SK-N-MC (cell line): ENCODE data around the gene KCTD16.

Source experiments
- DNase-seq: peaks from one replicate; pipeline ENCODE4 v3.0.0-alpha.2; 2011; ENCODE audit warnings: low read depth, low spot score
- H3K27ac ChIP-seq: fragments of 200-600 bp; sonication (generic); 2 replicates; pipeline ENCODE4 v1.5.1; 2016; ENCODE audit warnings: mixed run types
- H3K36me3 ChIP-seq: fragments of 200-600 bp; sonication (generic); 2 replicates; pipeline ENCODE4 v1.6.1; 2017; ENCODE audit warnings: antibody characterized with exemption, low read length, mixed read lengths; ENCODE audit not compliant: insufficient read depth
- H3K4me3 ChIP-seq: fragments of 200-600 bp; sonication (generic); 2 replicates; pipeline ENCODE4 v1.5.1; 2016
- H3K9ac ChIP-seq: fragments of 200-600 bp; sonication (generic); 2 replicates; pipeline ENCODE4 v1.8.0; 2017; ENCODE audit warnings: mixed run types, mixed read lengths; ENCODE audit not compliant: insufficient read length
- H3K9me3 ChIP-seq: fragments of 200-600 bp; sonication (generic); 2 replicates; pipeline ENCODE4 v1.6.1; 2017; ENCODE audit warnings: low read depth, mild to moderate bottlenecking, antibody characterized with exemption, low read length, moderate library complexity, mixed read lengths
- EZH2 ChIP-seq: fragments of 200-600 bp; sonication (generic); IDR thresholded peaks from one replicate; pipeline ENCODE4 v1.6.1; 2017; ENCODE audit warnings: antibody characterized with exemption
- FOXP2 ChIP-seq: optimal IDR thresholded peaks from 2 replicates; pipeline ENCODE3; 2011; ENCODE audit warnings: mild to moderate bottlenecking, moderate library complexity; ENCODE audit not compliant: insufficient read depth; ENCODE audit errors: extremely low read length, control extremely low read depth
- POLR2AphosphoS5 ChIP-seq: IDR thresholded peaks from 2 replicates; pipeline ENCODE4 v1.6.1; 2012; ENCODE audit warnings: mild to moderate bottlenecking, low read depth, low read length, borderline replicate concordance

KCTD16 gene

DNA sequence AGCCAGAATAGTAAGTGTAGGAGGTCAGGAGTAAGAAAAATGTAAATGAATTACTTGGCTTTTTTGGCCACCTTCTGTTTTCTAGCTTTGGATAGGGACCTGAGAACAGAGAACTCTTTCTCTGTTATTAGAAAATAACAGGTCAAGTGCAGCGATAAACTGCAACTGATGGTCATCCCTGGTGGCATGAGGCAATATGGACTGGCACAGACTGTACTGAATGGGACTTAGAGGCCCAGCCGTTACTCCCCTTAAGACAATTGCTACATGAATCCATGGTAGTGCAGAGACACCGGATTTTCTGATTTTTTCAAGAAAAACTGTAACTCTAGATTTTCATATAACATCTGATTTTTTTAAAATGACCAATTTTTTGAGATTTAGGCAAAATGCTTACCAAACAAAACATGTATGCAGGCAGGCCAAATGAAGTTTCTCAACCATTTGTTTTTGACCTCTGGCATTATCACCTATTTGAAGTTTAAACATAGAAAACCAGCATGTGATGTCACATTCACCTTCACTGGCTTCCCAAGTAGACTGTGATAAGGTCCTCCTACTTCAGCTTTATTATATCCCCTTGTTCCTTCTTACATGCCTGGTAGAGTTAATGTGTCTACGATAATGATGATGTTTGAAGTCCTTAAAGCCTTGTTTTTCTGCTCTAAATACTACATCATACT, 262.6 kb downstream of the KCTD16 start:
- no peak for DNase-seq
- Histone ChIP-seq H3K9me3 (no peaks in the 10 kb centered on the region), H3K36me3 (no peaks in the 10 kb centered on the region), H3K9ac (no peak overlapping the region), H3K27ac (no peak overlapping the region), H3K4me3 (no peak overlapping the region)
- TF ChIP-seq FOXP2 (no peak), EZH2 (no peak), POLR2AphosphoS5 (no peak)

DNA sequence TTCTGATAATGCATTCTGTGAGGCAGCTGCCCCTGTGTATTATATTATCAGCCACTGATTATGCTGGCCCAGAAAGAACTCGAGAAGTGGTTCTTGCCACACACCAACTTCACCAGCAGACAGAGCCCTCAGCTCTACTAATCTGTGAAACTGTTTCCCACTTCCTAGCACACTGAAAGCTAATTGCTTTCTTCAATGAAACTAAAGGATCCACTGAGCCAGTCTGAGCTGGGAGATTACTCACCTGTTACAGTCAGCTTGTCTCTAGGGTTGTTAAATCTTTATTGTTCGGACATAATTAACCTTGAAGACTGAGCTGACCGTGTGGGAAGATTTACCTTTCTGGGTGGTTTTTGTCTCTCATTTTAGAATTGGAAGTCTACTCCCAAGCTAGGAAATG, 263.2 kb downstream of the KCTD16 start:
- Histone ChIP-seq H3K9me3 (no peaks in the 10 kb centered on the region), H3K4me3 (no peak overlapping the region), H3K27ac (no peak overlapping the region), H3K36me3 (no peaks in the 10 kb centered on the region), H3K9ac (no peak overlapping the region)
- TF ChIP-seq POLR2AphosphoS5 (no peak), FOXP2 (no peak), EZH2 (no peak)
- DNase-seq, result no peak

DNA sequence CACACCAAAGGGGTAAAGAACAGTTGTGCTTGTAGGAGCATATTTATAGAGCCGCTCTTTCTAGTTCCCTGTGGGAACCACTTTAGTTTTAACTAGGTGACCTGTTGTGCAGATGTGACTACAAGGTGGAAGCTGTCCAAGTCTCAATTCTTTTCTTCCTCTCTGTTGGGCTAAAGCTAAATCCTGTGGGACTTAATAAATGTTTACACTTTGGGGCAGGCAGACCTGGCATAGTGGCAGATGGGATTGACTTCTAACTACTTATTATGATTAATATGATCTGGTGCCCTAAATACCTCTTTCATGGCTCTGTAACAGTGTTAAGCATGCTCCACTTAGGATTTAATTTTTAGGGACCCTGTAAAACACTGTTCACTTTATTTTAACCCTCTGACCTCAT, 265.3 kb downstream of the KCTD16 start:
- H3K27ac ChIP-seq, result no peak overlapping the region
- DNase-seq, result no peak
- TF ChIP-seq EZH2, result no peak
- no peak for TF ChIP-seq FOXP2
- no peak for TF ChIP-seq POLR2AphosphoS5
- H3K36me3 ChIP-seq, result no peaks in the 10 kb centered on the region
- no peak overlapping the region for H3K9ac ChIP-seq
- H3K4me3 ChIP-seq, result no peak overlapping the region
- no peaks in the 10 kb centered on the region for H3K9me3 ChIP-seq

DNA sequence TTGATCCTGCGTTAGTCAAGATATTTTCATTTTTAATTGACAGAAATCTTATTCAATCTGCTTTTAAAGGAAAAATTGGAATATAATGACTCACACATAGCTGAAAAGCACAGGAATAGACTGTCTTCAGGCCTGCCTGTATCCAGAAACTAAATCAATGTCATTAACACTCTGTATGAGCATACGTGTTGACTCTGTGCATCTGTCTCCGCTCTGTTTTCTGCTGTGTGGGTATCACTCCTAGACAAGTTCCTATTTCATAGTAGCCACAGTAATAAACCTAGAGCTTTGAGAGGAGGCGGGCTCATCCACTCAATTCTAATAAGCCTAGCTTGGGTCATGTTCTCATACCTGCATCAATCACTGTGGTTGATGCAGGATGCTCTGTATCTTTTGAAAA, 267.6 kb downstream of the KCTD16 start:
- Histone ChIP-seq H3K9me3 (no peaks in the 10 kb centered on the region), H3K9ac (no peak overlapping the region), H3K4me3 (no peak overlapping the region), H3K36me3 (no peaks in the 10 kb centered on the region), H3K27ac (no peak overlapping the region)
- DNase-seq, result no peak
- no peak for TF ChIP-seq FOXP2

DNA sequence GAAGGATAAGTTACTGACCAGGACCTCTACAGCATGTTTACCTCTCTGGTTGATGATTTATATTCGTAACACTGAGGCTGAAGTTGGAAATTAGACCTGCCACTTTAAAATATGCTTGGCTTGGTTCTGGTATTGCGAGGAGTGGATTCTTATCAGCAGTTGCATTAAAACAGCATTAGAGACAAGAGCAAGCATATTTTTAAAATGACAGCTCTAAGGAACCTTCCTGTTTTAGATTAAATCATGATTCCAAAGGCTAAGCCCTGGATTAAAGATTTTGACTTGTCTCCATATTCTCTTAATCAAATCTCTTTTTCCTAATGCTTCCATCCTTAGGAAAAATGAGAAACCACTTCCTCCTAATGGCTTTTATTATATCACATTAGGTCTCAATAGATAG, 277.8 kb downstream of the KCTD16 start:
- Histone ChIP-seq H3K4me3 (no peak overlapping the region), H3K27ac (no peak overlapping the region), H3K36me3 (no peaks in the 10 kb centered on the region), H3K9me3 (no peaks in the 10 kb centered on the region), H3K9ac (no peak overlapping the region)
- DNase-seq, result no peak
- TF ChIP-seq POLR2AphosphoS5 (no peak), FOXP2 (no peak), EZH2 (no peak)

DNA sequence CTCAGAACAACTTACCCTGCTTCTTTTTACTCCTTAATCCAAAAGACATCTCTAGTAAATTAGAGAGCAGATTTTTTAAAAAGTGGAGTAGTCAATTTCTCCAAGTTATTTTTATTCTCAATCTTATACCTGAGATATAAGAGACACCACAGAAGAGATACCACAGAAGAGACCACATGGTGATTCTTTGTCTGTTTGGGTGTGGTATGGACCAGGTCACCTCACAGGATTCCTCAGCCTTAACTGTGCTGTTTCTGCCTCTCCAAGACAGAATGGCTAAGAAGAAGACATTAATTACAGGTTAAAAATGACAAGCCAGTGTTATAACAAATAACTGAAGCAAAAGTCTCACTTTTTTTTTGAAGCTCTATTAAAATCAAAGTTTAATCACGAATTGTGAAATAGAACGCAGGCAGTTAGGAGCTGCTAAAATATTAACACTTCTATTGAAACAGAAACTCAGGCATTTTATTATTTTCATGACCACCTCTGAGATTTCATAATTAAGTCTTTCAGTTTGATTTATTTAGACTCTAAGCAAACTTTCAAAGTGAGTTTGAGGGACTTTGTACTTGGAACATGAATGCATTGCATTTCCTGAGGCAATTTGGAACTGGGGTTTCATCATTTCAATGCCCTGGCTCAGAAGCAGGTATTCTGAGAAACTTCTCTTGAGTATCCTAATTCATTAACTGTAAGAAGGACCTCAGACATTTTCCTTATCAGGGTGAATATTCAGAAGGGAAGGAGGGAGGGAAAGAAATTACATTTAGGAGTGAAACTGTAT, 280.7 kb downstream of the KCTD16 start:
- Histone ChIP-seq H3K9me3 (no peaks in the 10 kb centered on the region), H3K27ac (no peak overlapping the region), H3K4me3 (peak overlapping the region; percentile 2; the same call in 1 of the 2 replicates), H3K36me3 (no peaks in the 10 kb centered on the region), H3K9ac (no peak overlapping the region)
- DNase-seq, result peak; percentile 5
- TF ChIP-seq FOXP2 (no peak), POLR2AphosphoS5 (no peak), EZH2 (no peak)

DNA sequence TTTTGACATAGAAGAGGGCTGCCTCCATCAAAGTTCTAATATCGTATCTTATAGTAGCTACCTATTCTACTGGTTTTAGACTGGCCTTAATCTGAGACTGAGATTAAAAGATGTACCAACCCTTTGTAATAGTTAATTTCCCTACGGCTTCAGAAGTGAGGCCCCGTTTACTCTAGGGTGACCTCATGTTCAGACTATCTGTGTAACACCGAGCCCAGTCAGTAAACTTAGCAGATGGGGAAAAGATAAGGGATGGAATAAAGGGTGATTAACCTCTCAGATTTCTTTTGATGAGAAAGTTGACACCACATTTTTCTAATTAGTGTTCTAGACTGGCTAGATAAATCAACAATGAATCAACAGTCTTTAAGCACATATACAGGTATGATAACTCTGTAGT, 283.1 kb downstream of the KCTD16 start:
- H3K27ac ChIP-seq, result no peak overlapping the region
- no peaks in the 10 kb centered on the region for H3K9me3 ChIP-seq
- H3K9ac ChIP-seq, result no peak overlapping the region
- TF ChIP-seq POLR2AphosphoS5 (no peak), FOXP2 (no peak), EZH2 (no peak)
- DNase-seq, result no peak
- H3K4me3 ChIP-seq, result no peak overlapping the region
- H3K36me3 ChIP-seq, result no peaks in the 10 kb centered on the region

DNA sequence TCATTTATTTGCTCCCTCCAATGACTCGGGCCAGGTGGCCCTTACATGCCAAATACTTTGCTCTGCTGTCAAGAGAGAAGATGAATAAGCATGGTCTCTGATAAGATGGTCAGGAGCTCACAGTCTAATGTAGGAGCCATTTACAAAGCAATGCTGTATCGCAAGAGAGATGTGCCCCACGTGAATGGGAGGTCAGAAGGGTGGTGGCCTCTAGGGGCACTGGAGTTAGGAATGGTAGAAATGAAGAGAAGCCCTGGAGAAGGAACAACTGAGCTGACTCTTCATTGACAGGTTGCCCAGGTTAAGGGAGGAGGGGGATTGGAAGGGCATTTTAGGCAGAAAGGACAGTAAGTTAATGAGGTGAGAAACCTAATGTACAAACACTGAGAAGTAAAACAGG, 286.5 kb downstream of the KCTD16 start:
- DNase-seq, result no peak
- Histone ChIP-seq H3K9ac (no peak overlapping the region), H3K36me3 (no peaks in the 10 kb centered on the region), H3K4me3 (no peak overlapping the region), H3K27ac (no peak overlapping the region), H3K9me3 (no peaks in the 10 kb centered on the region)
- no peak for TF ChIP-seq FOXP2
- TF ChIP-seq EZH2, result no peak
- no peak for TF ChIP-seq POLR2AphosphoS5

DNA sequence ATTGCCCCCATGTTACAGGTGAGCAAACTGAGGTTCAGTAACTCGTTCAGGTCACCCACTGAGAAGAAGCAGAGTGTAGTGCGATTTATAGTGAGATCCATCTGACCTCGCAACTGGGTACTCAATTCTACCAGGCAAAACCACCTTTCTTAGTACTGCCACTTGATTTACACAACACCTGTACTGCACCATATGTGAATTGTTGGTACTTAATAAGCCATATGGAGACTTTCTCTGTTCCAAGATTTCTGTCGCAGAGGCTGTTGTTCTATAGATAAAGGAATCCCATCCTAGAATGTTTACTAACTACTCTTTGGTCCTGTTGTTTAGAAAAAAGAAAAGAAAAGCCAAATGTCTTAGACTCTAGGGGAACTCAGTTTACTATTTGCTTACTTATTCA, 287.5 kb downstream of the KCTD16 start:
- Histone ChIP-seq H3K4me3 (no peak overlapping the region), H3K9ac (no peak overlapping the region), H3K9me3 (no peaks in the 10 kb centered on the region), H3K27ac (no peak overlapping the region), H3K36me3 (no peaks in the 10 kb centered on the region)
- TF ChIP-seq FOXP2, result no peak
- no peak for TF ChIP-seq POLR2AphosphoS5
- TF ChIP-seq EZH2, result no peak
- DNase-seq, result no peak
